Dermis blood vessel endothelial cell (primary cell): ENCODE measurements around the gene LHX5. TPM values are rescaled to one million over a fixed set of nuclear protein-coding genes. Genes with fewer than 3 reads are reported as not detected.

Source experiments
- DNase-seq: peaks from one replicate; pipeline ENCODE4 v3.0.0; 2010
- total RNA-seq: library from RNA; depleted of rRNA; stranded (reverse); fragments of >200 nt; gene quantifications from 2 replicates; pipeline ENCODE4 v1.2.3, GENCODE V29; 2014

LHX5 gene
- total RNA-seq, 1 donor from 2014 or later = not detected

- no peak for DNase-seq
Observed at GRCh38 chr12:113464852-113465719, 6.6 kb downstream of the LHX5 start.

DNA sequence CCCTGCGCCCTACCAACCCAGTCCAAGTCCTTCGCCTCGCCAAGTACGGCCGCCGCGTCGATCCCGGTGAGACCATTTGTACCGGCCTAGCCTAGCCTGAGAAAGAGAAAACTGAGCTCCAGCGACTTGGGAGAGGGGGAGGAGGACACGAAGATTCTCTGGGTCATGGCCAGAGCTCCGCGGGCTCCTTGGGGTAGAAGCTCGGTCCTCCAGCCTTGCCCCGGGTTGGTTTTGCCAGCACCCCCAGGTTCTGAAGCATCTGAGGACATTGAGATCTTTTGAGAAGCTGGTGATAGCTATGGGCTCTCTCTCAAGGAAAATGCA is 7.3 kb downstream of the LHX5 start:
- no peak for DNase-seq

DNA sequence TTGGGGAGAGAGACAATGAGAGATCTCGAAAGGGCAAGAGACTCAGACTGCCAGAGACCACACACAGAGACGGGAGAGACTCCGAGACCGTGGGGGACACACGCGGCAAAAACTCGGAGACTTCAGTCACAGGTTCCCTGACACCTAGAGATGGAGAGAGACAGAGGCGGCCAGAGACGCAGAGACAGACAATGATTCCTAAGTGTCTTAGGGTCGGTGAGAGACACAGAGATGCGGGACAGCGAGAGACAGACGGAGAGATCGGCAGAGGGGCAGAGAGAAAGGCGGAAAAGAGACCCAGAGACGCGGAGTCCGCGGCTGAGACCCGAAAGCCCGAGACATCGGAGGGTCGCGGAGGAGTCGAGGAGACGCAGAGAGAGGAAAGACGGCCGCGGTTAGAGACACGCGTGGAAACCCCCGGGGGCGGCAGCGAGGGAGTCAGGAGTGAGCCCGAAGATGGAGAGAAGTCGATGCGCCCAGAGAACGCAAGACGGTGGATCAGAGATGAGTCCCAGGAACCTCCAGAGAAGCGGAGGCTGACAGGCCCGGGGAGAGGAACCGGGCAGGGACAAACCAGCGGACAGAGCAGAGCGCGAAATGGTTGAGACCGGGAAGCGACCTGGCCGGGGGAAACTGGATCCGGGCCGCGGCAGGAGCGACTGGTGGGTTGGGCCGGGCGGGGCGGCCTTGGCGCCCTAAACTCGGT is 7.8 kb downstream of the LHX5 start:
- no peak for DNase-seq

- DNase-seq = peak; percentile 29
Observed at GRCh38 chr12:113462998-113463745, 8.5 kb downstream of the LHX5 start.

DNA sequence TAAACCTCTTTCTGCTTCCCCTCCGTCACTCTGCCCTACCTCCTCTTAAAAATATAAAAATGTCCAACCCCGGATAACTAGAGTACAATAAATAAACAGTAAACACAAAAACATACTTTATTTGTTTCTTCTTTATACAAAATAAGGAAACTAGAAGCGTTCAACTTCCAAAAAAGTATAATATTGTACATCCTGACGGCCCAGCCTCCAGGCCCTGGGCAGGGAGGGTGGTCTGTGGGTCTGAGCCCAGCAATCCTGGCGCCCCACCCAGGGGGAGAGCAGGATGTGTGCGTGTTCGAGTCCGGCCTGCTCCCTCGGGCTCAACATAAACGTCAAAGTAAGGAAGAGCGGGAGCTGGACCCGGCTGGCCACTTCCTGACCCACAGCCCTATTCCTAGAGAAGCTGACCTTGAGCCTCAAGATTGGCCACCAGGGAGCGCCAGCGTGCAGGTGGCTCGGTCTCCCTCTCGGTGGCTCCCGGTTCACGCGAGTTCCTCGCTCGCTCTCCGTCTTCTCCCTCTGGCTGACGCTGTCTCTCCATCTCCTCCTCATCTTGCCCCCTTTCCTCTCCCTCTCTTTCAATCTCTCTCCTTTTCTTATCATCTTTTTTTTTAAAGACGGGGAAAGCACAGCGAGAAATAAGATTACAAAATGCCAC is 9.4 kb downstream of the LHX5 start:
- peak; percentile 88 for DNase-seq

DNA sequence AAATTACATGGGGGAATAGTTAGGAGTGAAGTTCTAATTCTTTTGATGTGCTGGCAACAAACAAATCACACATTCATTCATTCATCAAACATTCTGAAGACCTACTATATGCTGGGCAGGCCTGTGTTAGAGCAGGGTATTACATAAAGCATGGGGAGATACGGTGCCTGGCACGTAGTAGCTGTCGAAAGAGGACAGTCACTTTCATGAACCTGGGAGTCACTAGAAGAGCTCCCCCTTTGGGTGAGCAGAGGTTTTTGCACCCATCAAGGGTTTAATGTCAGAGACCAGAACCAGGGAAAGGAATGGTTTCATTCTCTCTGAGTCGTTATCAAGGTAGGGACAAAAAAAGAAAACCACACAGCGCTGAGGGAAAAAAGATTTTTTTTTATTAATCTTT is 10.0 kb downstream of the LHX5 start:
- DNase-seq = peak; percentile 45

- DNase-seq = no peak
Observed at GRCh38 chr12:113459981-113460380, 11.7 kb downstream of the LHX5 start.

DNA sequence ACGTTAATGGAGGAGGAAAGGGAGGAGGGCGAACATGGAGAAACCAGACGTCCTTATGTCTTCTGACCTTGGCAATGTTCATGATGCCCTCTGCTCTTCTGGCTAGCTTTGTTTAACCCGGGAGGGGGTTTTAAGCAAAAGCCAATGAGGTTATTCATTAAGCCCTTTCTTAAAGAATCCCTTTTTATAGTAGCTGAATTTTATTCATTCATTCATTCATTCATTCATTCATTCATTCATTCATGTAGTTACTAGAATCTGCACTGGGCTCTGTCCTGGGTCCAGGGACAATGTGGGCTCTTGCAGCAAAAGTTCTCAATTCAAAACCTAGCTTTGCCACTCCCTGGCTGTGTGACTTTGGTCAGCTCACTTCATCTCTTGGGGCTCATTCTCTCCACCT is 14.0 kb downstream of the LHX5 start:
- no peak for DNase-seq

GRCh38 chr12:113457185-113457584 is 14.5 kb downstream of the LHX5 start:
- DNase-seq = no peak

GRCh38 chr12:113456761-113457160 is 14.9 kb downstream of the LHX5 start:
- DNase-seq = no peak

- no peak for DNase-seq
Observed at GRCh38 chr12:113456199-113456598, 15.5 kb downstream of the LHX5 start.

GRCh38 chr12:113453330-113453729 is 18.3 kb downstream of the LHX5 start:
- no peak for DNase-seq

DNA sequence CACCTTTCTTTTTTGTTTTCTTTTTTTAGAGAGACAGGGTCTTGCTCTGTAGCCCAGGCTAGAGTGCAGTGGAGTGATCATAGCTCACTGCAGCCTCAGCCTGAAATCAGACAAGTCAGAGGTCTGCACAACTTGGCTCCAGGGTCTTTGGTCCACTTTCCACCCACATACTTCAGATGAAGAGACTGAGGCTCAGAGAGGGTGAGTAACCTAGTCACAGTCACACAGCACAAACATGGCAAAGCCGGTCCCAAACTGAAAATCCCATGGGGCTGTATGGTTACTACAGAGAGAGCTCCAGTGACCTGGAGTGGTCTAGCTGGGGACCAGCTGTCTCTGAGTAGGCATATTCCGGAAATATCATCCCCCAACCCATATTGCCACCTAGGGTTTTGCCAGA is 19.2 kb downstream of the LHX5 start:
- DNase-seq = no peak

- DNase-seq = no peak
Observed at GRCh38 chr12:113449839-113450238, 21.8 kb downstream of the LHX5 start.

DNA sequence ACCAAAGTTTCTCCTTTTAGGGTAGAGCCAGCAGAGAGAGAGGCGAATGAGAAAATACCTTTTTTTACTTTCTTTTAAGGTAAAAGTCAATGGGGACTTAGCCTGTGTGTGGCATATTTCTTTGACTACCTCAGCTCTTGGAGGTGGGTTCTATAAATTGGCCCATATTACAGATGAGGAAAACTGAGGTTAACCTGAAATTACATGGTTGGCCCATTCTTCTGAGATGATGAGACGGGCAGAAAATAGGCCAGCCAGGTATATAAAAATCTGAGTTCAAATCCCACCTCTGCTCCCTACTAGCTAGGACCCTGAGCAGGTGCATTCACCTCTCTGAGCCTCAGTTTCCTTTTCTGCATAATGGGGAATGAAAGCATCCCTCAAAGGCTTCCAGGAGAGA is 22.4 kb downstream of the LHX5 start:
- no peak for DNase-seq

DNA sequence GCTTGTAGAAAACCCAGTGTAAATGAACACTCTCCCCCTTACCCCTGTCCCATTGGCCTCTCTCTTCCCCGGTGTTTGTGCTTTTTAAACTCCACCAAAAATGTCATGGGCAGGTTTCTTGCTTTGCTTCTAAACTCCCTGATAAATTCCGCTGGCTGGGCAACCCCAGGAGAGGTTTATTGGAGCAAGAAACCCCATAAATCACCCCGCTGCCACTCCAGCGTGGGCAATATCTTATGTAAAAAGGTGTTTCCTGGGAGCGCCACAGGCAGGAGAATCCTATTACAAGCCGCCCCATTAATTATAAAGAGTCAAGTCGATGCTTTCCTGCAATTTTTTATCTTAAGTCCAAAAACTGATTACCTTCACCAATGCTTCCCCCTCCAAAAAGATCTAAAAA is 22.8 kb downstream of the LHX5 start:
- no peak for DNase-seq

DNA sequence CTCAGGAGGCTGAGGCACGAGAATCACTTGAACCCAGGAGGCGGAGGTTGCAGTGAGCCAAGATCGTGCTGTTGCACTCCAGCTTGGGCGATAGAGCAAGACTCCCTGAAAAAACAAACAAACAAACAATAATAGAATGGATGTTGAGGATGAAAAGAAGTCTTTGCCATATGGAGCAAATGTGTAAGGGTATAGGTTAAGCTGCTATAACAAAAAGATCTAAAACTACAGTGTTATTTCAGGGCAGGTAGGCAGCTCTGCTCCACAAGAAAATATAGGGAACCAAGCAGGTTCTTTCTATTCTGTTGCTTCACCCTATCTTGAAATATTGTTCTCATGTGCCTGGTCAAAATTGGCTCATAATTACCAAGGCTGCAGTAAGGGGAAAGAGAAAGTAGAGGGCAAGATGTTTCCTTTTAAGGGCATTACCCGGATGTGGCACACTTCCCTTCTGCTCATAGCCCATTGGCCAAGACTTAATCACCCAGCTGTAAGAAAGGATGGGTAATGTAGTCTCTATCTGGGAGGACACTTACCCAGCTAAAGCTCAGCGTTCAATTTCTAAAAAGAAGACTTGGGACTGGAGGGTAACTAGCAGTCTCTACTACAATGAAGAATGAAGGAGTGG is 26.0 kb downstream of the LHX5 start:
- peak; percentile 25 for DNase-seq

- no peak for DNase-seq
Observed at GRCh38 chr12:113443030-113443539, 28.6 kb downstream of the LHX5 start.

GRCh38 chr12:113440947-113441782 is 30.5 kb downstream of the LHX5 start:
- no peak for DNase-seq

GRCh38 chr12:113440336-113440735 is 31.3 kb downstream of the LHX5 start:
- DNase-seq = no peak

- peak; percentile 68 for DNase-seq
Observed at GRCh38 chr12:113439606-113440030, 32.1 kb downstream of the LHX5 start.

DNA sequence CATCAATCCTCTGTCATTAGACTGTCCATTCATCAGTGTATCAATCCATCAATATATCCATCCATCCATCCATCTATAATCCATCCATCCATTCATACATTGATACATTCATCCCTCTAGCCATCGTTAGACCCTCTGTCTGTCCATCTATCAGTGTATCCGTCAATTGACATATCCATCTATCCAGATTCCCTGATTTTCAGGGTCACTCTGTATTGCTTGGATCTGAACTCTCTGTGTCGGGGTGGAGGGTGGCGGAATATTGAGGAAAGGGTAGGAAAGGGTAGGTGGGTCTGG is 32.4 kb downstream of the LHX5 start:
- DNase-seq = no peak
